ENCODE data around the gene CDC14C. TPM values are rescaled to one million over a fixed set of nuclear protein-coding genes. Genes with fewer than 3 reads are reported as not detected.

Gene CDC14C
- total and polyA plus RNA-seq, 2 donors (not counting 3 experiments of a cell fraction or from before 2014, with no cell fraction given), result not detected

- CTCF ChIA-PET, result no interaction called here
- no peak overlapping the region for H3K9ac ChIP-seq (replicated peaks; ENCODE audit: extremely low read depth, insufficient read depth, low read length)
- H3K36me3 ChIP-seq (ENCODE audit: control insufficient read depth in 2 of 2, extremely low read depth in 1 of 2, insufficient read depth in 2 of 2, low read length in 2 of 2), result no peaks in the 10 kb centered on the region
- no peaks in the 10 kb centered on the region for H3K4me1 ChIP-seq (ENCODE audit: control insufficient read depth, extremely low read depth, insufficient read depth, low read length)
- TF ChIP-seq POLR2AphosphoS5 (IDR thresholded peaks at IDR 0.05; ENCODE audit: insufficient read depth, low read depth, low read length) (no peak), MAX (IDR thresholded peaks at IDR 0.05; ENCODE audit: insufficient read depth, insufficient read length) (no peak), CTCF (IDR thresholded peaks at IDR 0.05; ENCODE audit: extremely low read depth in 1 of 2, insufficient read depth in 1 of 2, low read depth in 1 of 2, low read length in 2 of 2) (no peak), POLR2A (IDR thresholded peaks at IDR 0.05; ENCODE audit: low read depth, low read length) (no peak)
- no peak overlapping the region for H3K27ac ChIP-seq (ENCODE audit: insufficient read depth, low read depth, low read length)
- POLR2A ChIA-PET, result no interaction called here
- peaks cover 2% of the 10 kb centered on the region for H3K9me3 ChIP-seq (replicated peaks; ENCODE audit: control insufficient read depth, insufficient read depth, low read length)
- no peak overlapping the region for H2AFZ ChIP-seq (ENCODE audit: low read depth, low read length)
- no peak overlapping the region for H3K4me3 ChIP-seq (replicated peaks in 1 of 3; ENCODE audit: insufficient read depth in 1 of 3, low read depth in 1 of 3, low read length in 3 of 3)
- H3K4me2 ChIP-seq (ENCODE audit: insufficient read depth, low read length), result no peak overlapping the region
- DNase-seq (ENCODE audit: low read depth, low spot score) (no peak), FAIRE-seq (no peak)
- no TSS peak for BruUV-seq (replicated peaks)
- intact Hi-C loops (cut with micrococcal nuclease) (no loop called here), dilution Hi-C loops (cut with MboI; ENCODE audit: extremely low pct_ligation_motif_present, low sequenced_read_pairs) (no loop called here)
- H4K20me1 ChIP-seq (replicated peaks; ENCODE audit: control insufficient read depth, extremely low read depth, insufficient read depth, low read length), result no peaks in the 10 kb centered on the region
- H3K79me2 ChIP-seq (ENCODE audit: control insufficient read depth, insufficient read depth, low read length), result no peaks in the 10 kb centered on the region
- no peaks in the 10 kb centered on the region for H3K9me1 ChIP-seq (replicated peaks; ENCODE audit: control insufficient read depth, extremely low read depth, insufficient read depth, low read length)
- H3K27me3 ChIP-seq (ENCODE audit: control insufficient read depth in 2 of 2, insufficient read depth in 2 of 2, low read length in 2 of 2), result no peaks in the 10 kb centered on the region
Measured at GRCh38 chr7:48933549-48934085, 9.3 kb downstream of the CDC14C start.

GRCh38 chr7:48938539-48939295 lies 14.4 kb downstream of the CDC14C start:
- no peak overlapping the region for H3K9ac ChIP-seq (replicated peaks; ENCODE audit: extremely low read depth, insufficient read depth, low read length)
- H3K4me3 ChIP-seq (replicated peaks in 1 of 3; ENCODE audit: insufficient read depth in 1 of 3, low read depth in 1 of 3, low read length in 3 of 3), result no peak overlapping the region
- no peaks in the 10 kb centered on the region for H3K79me2 ChIP-seq (ENCODE audit: control insufficient read depth, insufficient read depth, low read length)
- H3K4me2 ChIP-seq (ENCODE audit: insufficient read depth, low read length), result no peak overlapping the region
- H3K36me3 ChIP-seq (ENCODE audit: control insufficient read depth in 2 of 2, extremely low read depth in 1 of 2, insufficient read depth in 2 of 2, low read length in 2 of 2), result no peaks in the 10 kb centered on the region
- no peak overlapping the region for H2AFZ ChIP-seq (ENCODE audit: low read depth, low read length)
- FAIRE-seq (no peak), DNase-seq (ENCODE audit: low read depth, low spot score) (no peak)
- ChIA-PET CTCF (no interaction called here), POLR2A (interaction anchor here (0.7 kb wide), 1 partner anchor 992 kb away, joined by 4 read pairs; no protein-coding TSS in a partner anchor)
- no peaks in the 10 kb centered on the region for H3K9me3 ChIP-seq (replicated peaks; ENCODE audit: control insufficient read depth, insufficient read depth, low read length)
- BruUV-seq (replicated peaks), result no TSS peak
- no peak overlapping the region for H3K27ac ChIP-seq (ENCODE audit: insufficient read depth, low read depth, low read length)
- H3K9me1 ChIP-seq (replicated peaks; ENCODE audit: control insufficient read depth, extremely low read depth, insufficient read depth, low read length), result no peaks in the 10 kb centered on the region
- no peaks in the 10 kb centered on the region for H3K4me1 ChIP-seq (ENCODE audit: control insufficient read depth, extremely low read depth, insufficient read depth, low read length)
- intact Hi-C loops (cut with micrococcal nuclease) (no loop called here), dilution Hi-C loops (cut with MboI; ENCODE audit: extremely low pct_ligation_motif_present, low sequenced_read_pairs) (no loop called here)
- H4K20me1 ChIP-seq (replicated peaks; ENCODE audit: control insufficient read depth, extremely low read depth, insufficient read depth, low read length), result no peaks in the 10 kb centered on the region
- no peaks in the 10 kb centered on the region for H3K27me3 ChIP-seq (ENCODE audit: control insufficient read depth in 2 of 2, insufficient read depth in 2 of 2, low read length in 2 of 2)
- no peak for TF ChIP-seq MYC (IDR thresholded peaks at IDR 0.05; ENCODE audit: low read depth, low read length)

Measured in endothelial cell of umbilical vein (primary cell).